Endothelial cell of umbilical vein (primary cell): Measurements from ENCODE around the gene SPDYE16. TPM values are rescaled to one million over a fixed set of nuclear protein-coding genes. Genes with fewer than 3 reads are reported as not detected.
"Not testable (repeated sequence)": the region's sequence is repeated elsewhere in the genome, so short reads cannot be mapped to it uniquely, and the experiment has no call there.

Source experiments
- BruUV-seq: library from RNA; stranded (reverse); fragments of 400-500 nt; replicated peaks from 2 replicates; lab custom pipeline; 2021; lab: Mats Ljungman, UMichigan
- CTCF ChIA-PET: fragments of 300-600, 350-600 bp; sonication (Branson Sonifier 250); formaldehyde crosslinking; loops from one replicate; lab custom pipeline; 2021; ENCODE audit warnings: antibody characterized with exemption, inconsistent platforms; lab: Charles Lee
- POLR2A ChIA-PET: fragments of 300-600, 350-600 bp; sonication (Branson Sonifier 250); formaldehyde crosslinking; loops from one replicate; lab custom pipeline; 2021; ENCODE audit warnings: antibody characterized with exemption, inconsistent platforms; lab: Charles Lee
- DNase-seq: peaks from one replicate; pipeline ENCODE4 v3.0.0-alpha.2; 2011; ENCODE audit warnings: low read depth, low spot score
- FAIRE-seq: peaks from 2 replicates; lab custom pipeline; 2011; peaks lifted over from hg19 to GRCh38; lab: Jason Lieb, UNC
- H2AFZ ChIP-seq: 2 replicates; pipeline ENCODE4 v1.6.0; 2012; ENCODE audit warnings: low read depth, low read length, control low read depth, inconsistent platforms
- H3K27ac ChIP-seq: 2 replicates; pipeline ENCODE4 v1.5.1; 2011; ENCODE audit warnings: low read depth, mild to moderate bottlenecking, control low read depth, low read length, moderate library complexity; ENCODE audit not compliant: insufficient read depth
- H3K27me3 ChIP-seq, 2 experiments: 2 replicates each; pipeline versions ENCODE4 v1.6.0 to v1.6.1; 2011; ENCODE audit warnings: low read length in 2 of 2, mixed read lengths in 1 of 2; ENCODE audit not compliant: control insufficient read depth in 2 of 2, insufficient read depth in 2 of 2
- H3K36me3 ChIP-seq, 2 experiments: 2 replicates in 1 of 2; 3 replicates in 1 of 2; pipeline ENCODE4 v1.5.1; 2011; ENCODE audit warnings: low read length in 2 of 2, mild to moderate bottlenecking in 1 of 2, moderate library complexity in 1 of 2; ENCODE audit not compliant: control insufficient read depth in 2 of 2, insufficient read depth in 2 of 2; ENCODE audit errors: extremely low read depth in 1 of 2
- H3K4me1 ChIP-seq: 3 replicates; pipeline ENCODE4 v1.5.1; 2011; ENCODE audit warnings: mild to moderate bottlenecking, low read length; ENCODE audit not compliant: control insufficient read depth, insufficient read depth; ENCODE audit errors: extremely low read depth
- H3K4me2 ChIP-seq: 2 replicates; pipeline ENCODE4 v1.6.1; 2011; ENCODE audit warnings: low read length, control low read depth, mixed read lengths; ENCODE audit not compliant: insufficient read depth
- H3K4me3 ChIP-seq, 3 experiments: fragments of 200-600 bp in 1 of 3; sonication (generic), shearing (Covaris generic) in 1 of 3; replicated peaks in 1 of 3; 2 replicates each; pipeline ENCODE4 v1.5.1; 2011 to 2016; ENCODE audit warnings: control low read depth in 3 of 3, low read length in 3 of 3, mild to moderate bottlenecking in 2 of 3, inconsistent platforms in 1 of 3, low read depth in 1 of 3, moderate library complexity in 1 of 3; ENCODE audit not compliant: insufficient read depth in 1 of 3
- H3K79me2 ChIP-seq: 2 replicates; pipeline ENCODE4 v1.6.0; 2012; ENCODE audit warnings: low read length, inconsistent platforms; ENCODE audit not compliant: control insufficient read depth, insufficient read depth
- H3K9ac ChIP-seq: replicated peaks from 2 replicates; pipeline ENCODE3; 2011; ENCODE audit warnings: low read length, control low read depth; ENCODE audit not compliant: insufficient read depth; ENCODE audit errors: extremely low read depth
- H3K9me1 ChIP-seq: replicated peaks from 3 replicates; pipeline ENCODE4 v1.6.0; 2011; ENCODE audit warnings: mild to moderate bottlenecking, low read length; ENCODE audit not compliant: control insufficient read depth, insufficient read depth; ENCODE audit errors: extremely low read depth
- H3K9me3 ChIP-seq: replicated peaks from 2 replicates; pipeline ENCODE4 v1.5.1; 2012; ENCODE audit warnings: low read length, inconsistent platforms; ENCODE audit not compliant: control insufficient read depth, insufficient read depth
- H4K20me1 ChIP-seq: replicated peaks from 2 replicates; pipeline ENCODE3; 2011; ENCODE audit warnings: mild to moderate bottlenecking, low read length; ENCODE audit not compliant: control insufficient read depth, insufficient read depth; ENCODE audit errors: extremely low read depth
- FOS ChIP-seq: IDR thresholded peaks from 2 replicates; pipeline ENCODE4 v1.6.1; 2011; ENCODE audit warnings: mild to moderate bottlenecking, low read length, moderate library complexity, borderline replicate concordance; ENCODE audit not compliant: insufficient read depth
- dilution Hi-C: fragments of 300-500 bp; cut with MboI; formaldehyde crosslinking; loops from one replicate; pipeline ENCODE4 v1.15.0; 2019; ENCODE audit warnings: low sequenced_read_pairs; ENCODE audit not compliant: extremely low pct_ligation_motif_present
- intact Hi-C: fragments of 100-400 bp; cut with micrococcal nuclease; formaldehyde crosslinking; loops from one replicate; pipeline ENCODE4 v1.10.0; 2022
- polyA plus RNA-seq, 4 experiments: library from polyadenylated mRNA; depleted of rRNA in 3 of 4; stranded (reverse) in 3 of 4; unstranded in 1 of 4; fragments of >200 nt; gene quantifications; 2 replicates each; pipeline versions ENCODE4 v1.2.1 to v1.2.3, GENCODE V29; 2011 to 2012; ENCODE audit warnings: missing spikeins in 1 of 4
- total RNA-seq: library from RNA; stranded (reverse); gene quantifications from 2 replicates; pipeline ENCODE4 v1.2.3, GENCODE V29; 2021

SPDYE16 gene
- total and polyA plus RNA-seq, 2 donors (not counting 3 experiments of a cell fraction or from before 2014, with no cell fraction given): 0.03 to 0.22 TPM

DNA sequence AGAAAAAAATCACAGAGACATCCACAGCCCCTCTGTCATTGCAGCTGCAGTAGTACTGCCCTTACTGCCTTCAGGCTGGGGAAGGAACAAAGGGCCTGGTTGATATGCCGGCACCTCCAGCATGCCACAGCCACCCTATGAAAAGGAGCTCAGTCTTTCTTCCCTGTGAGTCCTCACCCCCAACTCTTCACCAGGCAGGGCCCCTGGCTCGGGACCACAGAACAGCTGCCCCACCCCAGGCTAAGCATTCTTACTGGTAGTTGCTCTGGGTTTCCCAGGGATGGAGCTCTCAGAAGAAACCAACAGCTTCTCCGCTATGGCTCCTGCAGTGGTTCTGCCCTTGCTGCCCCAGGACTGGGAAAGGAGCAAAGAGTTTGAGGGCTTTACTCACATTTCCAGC is 47.9 kb upstream of the SPDYE16 start:
- intact Hi-C loops, H2AFZ ChIP-seq, DNase-seq, BruUV-seq, POLR2A ChIA-PET, H4K20me1 ChIP-seq, H3K4me3 ChIP-seq, H3K9me1 ChIP-seq, H3K27ac ChIP-seq, H3K9me3 ChIP-seq, H3K36me3 ChIP-seq, CTCF ChIA-PET, H3K4me2 ChIP-seq, dilution Hi-C loops, H3K9ac ChIP-seq, FAIRE-seq, H3K27me3 ChIP-seq: not testable (repeated sequence)
- peaks cover 28% of the 10 kb centered on the region for H3K4me1 ChIP-seq
- peaks cover 21% of the 10 kb centered on the region for H3K79me2 ChIP-seq

DNA sequence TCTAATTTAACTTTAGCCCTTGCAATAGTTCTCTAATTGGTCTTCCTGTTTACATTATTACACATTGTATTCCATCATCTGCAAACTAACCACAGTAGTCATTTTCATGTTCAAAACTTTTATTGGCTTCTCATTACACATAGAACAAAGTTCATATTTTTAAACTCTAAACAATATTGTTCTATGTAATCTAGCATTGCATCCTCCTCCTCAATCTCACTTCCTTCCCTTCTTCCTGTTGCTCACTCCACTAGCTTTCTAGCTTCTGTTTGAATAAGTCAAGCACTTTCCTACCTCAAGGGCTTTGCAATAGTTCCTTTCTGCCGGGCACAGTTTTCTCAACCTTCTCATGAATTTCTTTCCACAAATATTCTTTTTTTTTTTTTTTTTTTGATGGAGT is 45.5 kb upstream of the SPDYE16 start:
- Histone ChIP-seq H3K4me1 (peaks cover 42% of the 10 kb centered on the region), H3K27ac (peak overlapping the region; percentile 53), H3K79me2 (peaks cover 32% of the 10 kb centered on the region), H3K4me2 (peak overlapping the region; percentile 70)
- BruUV-seq, dilution Hi-C loops, H3K9ac ChIP-seq, H4K20me1 ChIP-seq, H3K27me3 ChIP-seq, H3K4me3 ChIP-seq, POLR2A ChIA-PET, H3K9me3 ChIP-seq, DNase-seq, intact Hi-C loops, H2AFZ ChIP-seq, H3K36me3 ChIP-seq, H3K9me1 ChIP-seq, CTCF ChIA-PET: not testable (repeated sequence)
- FAIRE-seq: peak; percentile 97
- peak; percentile 6 for TF ChIP-seq FOS

DNA sequence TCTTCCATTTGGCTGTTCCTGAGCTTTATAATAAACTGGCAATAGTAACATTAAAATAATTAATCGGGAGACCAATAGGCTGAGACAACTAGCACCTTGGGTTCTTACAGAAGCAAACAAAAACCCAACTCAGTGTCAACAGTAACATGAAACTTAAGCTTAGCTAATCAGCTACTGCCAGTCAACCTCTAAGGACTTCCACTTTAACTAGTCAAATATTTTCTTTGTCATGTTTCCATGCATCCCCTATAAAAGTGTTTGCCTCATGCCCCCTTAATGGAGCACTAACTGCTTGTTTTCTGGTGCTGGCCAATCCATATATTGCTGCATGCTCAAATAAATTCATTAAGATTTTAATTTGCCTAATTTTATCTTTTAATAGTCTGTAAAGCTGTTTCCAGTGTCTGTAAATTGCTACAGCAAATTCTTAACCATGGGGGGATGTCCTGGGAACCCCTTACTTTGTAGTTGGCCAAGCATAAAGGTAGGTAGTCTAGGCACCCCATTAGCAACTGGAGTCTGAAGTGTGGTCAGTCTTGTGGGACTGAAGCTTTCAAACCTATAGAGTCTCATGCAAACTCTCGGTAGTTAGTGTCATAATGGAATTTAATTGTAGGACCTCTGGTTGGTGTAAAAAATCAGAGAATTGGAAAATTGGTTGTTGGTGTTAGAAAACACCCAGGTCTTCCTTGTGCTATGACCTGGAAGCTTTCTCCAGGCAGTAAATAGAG is 43.7 kb upstream of the SPDYE16 start:
- dilution Hi-C loops, BruUV-seq, H3K27me3 ChIP-seq, POLR2A ChIA-PET, H4K20me1 ChIP-seq, H3K9ac ChIP-seq, H3K9me1 ChIP-seq, H3K4me2 ChIP-seq, H3K27ac ChIP-seq, H3K4me3 ChIP-seq, H3K9me3 ChIP-seq, intact Hi-C loops, DNase-seq, FAIRE-seq, H3K36me3 ChIP-seq, CTCF ChIA-PET, H2AFZ ChIP-seq: not testable (repeated sequence)
- Histone ChIP-seq H3K79me2 (peaks cover 29% of the 10 kb centered on the region), H3K4me1 (peaks cover 53% of the 10 kb centered on the region)
